Loucy (cell line): ENCODE data around the gene TSHR.

Source experiments
- H2AFZ ChIP-seq: fragments of 200-600 bp; sonication (generic); 2 replicates; pipeline ENCODE4 v1.6.0; 2016; ENCODE audit warnings: antibody characterized with exemption, mild to moderate bottlenecking, low read length, moderate library complexity
- H3F3A ChIP-seq: fragments of 200-600 bp; 2 replicates; pipeline ENCODE4 v1.6.0; 2016; ENCODE audit warnings: antibody characterized with exemption, low read depth, mild to moderate bottlenecking
- H3K27me3 ChIP-seq: fragments of 200-600 bp; sonication (generic); 2 replicates; pipeline ENCODE4 v1.6.1; 2014; ENCODE audit warnings: low read length, mild to moderate bottlenecking; ENCODE audit not compliant: insufficient read depth, poor library complexity, severe bottlenecking
- H3K36me3 ChIP-seq: fragments of 200-600 bp; sonication (generic); 2 replicates; pipeline ENCODE4 v1.6.1; 2016; ENCODE audit warnings: low read length; ENCODE audit not compliant: insufficient read depth
- H3K4me1 ChIP-seq: fragments of 200-600 bp; sonication (generic); 2 replicates; pipeline ENCODE4 v1.5.1; 2014; ENCODE audit warnings: low read length, mild to moderate bottlenecking; ENCODE audit not compliant: insufficient read depth, poor library complexity, severe bottlenecking
- H3K4me2 ChIP-seq: fragments of 200-600 bp; sonication (generic); 2 replicates; pipeline ENCODE4 v1.6.0; 2014; ENCODE audit warnings: antibody characterized with exemption, low read length, low read depth, mild to moderate bottlenecking; ENCODE audit not compliant: poor library complexity, severe bottlenecking
- H3K4me3 ChIP-seq: fragments of 200-600 bp; sonication (generic); 2 replicates; pipeline ENCODE4 v1.5.1; 2014; ENCODE audit warnings: low read length, mild to moderate bottlenecking, mixed read lengths; ENCODE audit not compliant: poor library complexity, severe bottlenecking
- H3K79me2 ChIP-seq: fragments of 200-600 bp; sonication (generic); 2 replicates; pipeline ENCODE4 v1.6.1; 2014; ENCODE audit warnings: low read length; ENCODE audit not compliant: insufficient read depth
- H3K9ac ChIP-seq: fragments of 200-600 bp; sonication (generic); 2 replicates; pipeline ENCODE4 v1.6.0; 2014; ENCODE audit warnings: mild to moderate bottlenecking, low read depth, low read length, moderate library complexity; ENCODE audit not compliant: poor library complexity, severe bottlenecking
- H3K9me2 ChIP-seq: fragments of 200-600 bp; sonication (generic); replicated peaks from 2 replicates; pipeline ENCODE4 v1.6.1; 2016; ENCODE audit warnings: low read depth, low read length, mixed read lengths
- H3K9me3 ChIP-seq: fragments of 200-600 bp; sonication (generic); 2 replicates; pipeline ENCODE4 v1.6.1; 2014; ENCODE audit warnings: mild to moderate bottlenecking, antibody characterized with exemption, low read length, low read depth; ENCODE audit not compliant: insufficient read depth
- H4K20me1 ChIP-seq: fragments of 200-600 bp; sonication (generic); 2 replicates; pipeline ENCODE4 v1.6.0; 2014; ENCODE audit warnings: antibody characterized with exemption, low read length, mild to moderate bottlenecking; ENCODE audit not compliant: insufficient read depth, poor library complexity, severe bottlenecking
- EZH2phosphoT487 ChIP-seq: fragments of 200-600 bp; IDR thresholded peaks from 2 replicates; pipeline ENCODE4 v1.6.1; 2018; ENCODE audit warnings: antibody characterized with exemption, mild to moderate bottlenecking, moderate library complexity, borderline replicate concordance
- TF ChIP-seq, protein P1 (sequence below): fragments of 200-600 bp; sonication (generic); conservative IDR thresholded peaks from 2 replicates; pipeline ENCODE4 v1.5.1; 2014; ENCODE audit warnings: mild to moderate bottlenecking, antibody characterized with exemption, low read length

TSHR gene

GRCh38 chr14:81004575-81004974, 49.2 kb downstream of the TSHR start:
- no peaks in the 10 kb centered on the region for H3K9me2 ChIP-seq
- TF ChIP-seq, protein P1, sequence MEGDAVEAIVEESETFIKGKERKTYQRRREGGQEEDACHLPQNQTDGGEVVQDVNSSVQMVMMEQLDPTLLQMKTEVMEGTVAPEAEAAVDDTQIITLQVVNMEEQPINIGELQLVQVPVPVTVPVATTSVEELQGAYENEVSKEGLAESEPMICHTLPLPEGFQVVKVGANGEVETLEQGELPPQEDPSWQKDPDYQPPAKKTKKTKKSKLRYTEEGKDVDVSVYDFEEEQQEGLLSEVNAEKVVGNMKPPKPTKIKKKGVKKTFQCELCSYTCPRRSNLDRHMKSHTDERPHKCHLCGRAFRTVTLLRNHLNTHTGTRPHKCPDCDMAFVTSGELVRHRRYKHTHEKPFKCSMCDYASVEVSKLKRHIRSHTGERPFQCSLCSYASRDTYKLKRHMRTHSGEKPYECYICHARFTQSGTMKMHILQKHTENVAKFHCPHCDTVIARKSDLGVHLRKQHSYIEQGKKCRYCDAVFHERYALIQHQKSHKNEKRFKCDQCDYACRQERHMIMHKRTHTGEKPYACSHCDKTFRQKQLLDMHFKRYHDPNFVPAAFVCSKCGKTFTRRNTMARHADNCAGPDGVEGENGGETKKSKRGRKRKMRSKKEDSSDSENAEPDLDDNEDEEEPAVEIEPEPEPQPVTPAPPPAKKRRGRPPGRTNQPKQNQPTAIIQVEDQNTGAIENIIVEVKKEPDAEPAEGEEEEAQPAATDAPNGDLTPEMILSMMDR = no peak
- no peak for TF ChIP-seq EZH2phosphoT487
- no peaks in the 10 kb centered on the region for H3K9me3 ChIP-seq
- no peaks in the 10 kb centered on the region for H3K27me3 ChIP-seq
- no peaks in the 10 kb centered on the region for H3K36me3 ChIP-seq
- no peak overlapping the region for H3K4me2 ChIP-seq
- H3K79me2 ChIP-seq = no peaks in the 10 kb centered on the region
- no peaks in the 10 kb centered on the region for H3K4me1 ChIP-seq
- no peak overlapping the region for H2AFZ ChIP-seq
- no peaks in the 10 kb centered on the region for H4K20me1 ChIP-seq
- no peaks in the 10 kb centered on the region for H3F3A ChIP-seq
- H3K4me3 ChIP-seq = no peak overlapping the region
- H3K9ac ChIP-seq = no peak overlapping the region

DNA sequence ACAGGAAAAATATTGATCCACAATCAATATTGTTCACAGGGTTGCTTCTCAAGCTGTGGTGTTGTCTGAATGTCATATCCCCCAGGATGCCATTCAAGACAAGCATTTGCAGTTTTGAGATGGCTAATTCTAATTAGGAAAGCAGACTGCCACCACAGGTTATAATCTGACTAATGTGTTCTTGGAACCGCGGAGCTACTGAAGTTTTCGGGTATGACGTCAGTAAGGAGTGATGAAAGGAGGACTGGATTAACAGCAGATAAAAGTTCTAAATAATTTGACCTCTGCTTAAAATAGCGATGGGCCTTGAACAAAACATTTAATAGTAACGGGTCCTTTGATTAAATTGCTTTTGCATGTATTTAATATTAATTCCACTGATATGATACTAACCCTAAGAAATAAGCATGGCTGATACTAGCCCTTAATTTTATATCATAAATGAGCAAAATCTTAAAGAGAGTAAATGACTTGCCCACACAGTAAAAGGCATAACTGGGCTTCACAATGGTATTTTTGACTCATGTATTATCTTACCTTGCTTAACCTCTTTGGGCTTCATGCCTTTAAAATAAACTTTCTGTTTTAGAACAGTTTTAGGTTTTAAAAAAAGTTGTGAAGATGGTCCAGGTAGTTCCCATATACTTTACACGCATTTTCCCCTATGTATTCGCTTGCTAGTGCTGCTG, 50.3 kb downstream of the TSHR start:
- Histone ChIP-seq H2AFZ (no peak overlapping the region), H4K20me1 (no peaks in the 10 kb centered on the region), H3K9me2 (no peaks in the 10 kb centered on the region), H3K9ac (no peak overlapping the region), H3K9me3 (no peaks in the 10 kb centered on the region), H3K79me2 (no peaks in the 10 kb centered on the region), H3F3A (no peaks in the 10 kb centered on the region), H3K4me1 (no peaks in the 10 kb centered on the region), H3K4me2 (no peak overlapping the region), H3K36me3 (no peaks in the 10 kb centered on the region), H3K27me3 (no peaks in the 10 kb centered on the region), H3K4me3 (no peak overlapping the region)
- no peak for TF ChIP-seq EZH2phosphoT487
- TF ChIP-seq, protein P1 = no peak

GRCh38 chr14:81006266-81006665, 50.8 kb downstream of the TSHR start:
- no peak overlapping the region for H3K4me2 ChIP-seq
- no peak overlapping the region for H3K4me3 ChIP-seq
- no peaks in the 10 kb centered on the region for H3K9me3 ChIP-seq
- no peaks in the 10 kb centered on the region for H4K20me1 ChIP-seq
- H3K36me3 ChIP-seq = no peaks in the 10 kb centered on the region
- H2AFZ ChIP-seq = no peak overlapping the region
- H3K4me1 ChIP-seq = no peaks in the 10 kb centered on the region
- no peaks in the 10 kb centered on the region for H3K27me3 ChIP-seq
- TF ChIP-seq EZH2phosphoT487 = no peak
- TF ChIP-seq, protein P1 = no peak
- H3F3A ChIP-seq = no peaks in the 10 kb centered on the region
- no peak overlapping the region for H3K9ac ChIP-seq
- H3K9me2 ChIP-seq = no peaks in the 10 kb centered on the region
- no peaks in the 10 kb centered on the region for H3K79me2 ChIP-seq
